Nephron (organoid): ENCODE measurements around the gene PPP2R2C.

Experiments
- H3K27ac Mint-ChIP-seq, 3 experiments: 2 replicates each; pipeline ENCODE4 v1.8.0; 2020; ENCODE audit warnings: mixed read lengths in 3 of 3, mild to moderate bottlenecking in 2 of 3, moderate library complexity in 1 of 3
- H3K27me3 Mint-ChIP-seq: 2 replicates; pipeline ENCODE4 v1.8.0; 2021; ENCODE audit warnings: low read depth, mild to moderate bottlenecking, moderate library complexity, mixed read lengths
- H3K36me3 Mint-ChIP-seq: 2 replicates; pipeline ENCODE4 v1.8.0; 2020; ENCODE audit warnings: low read depth, mixed read lengths
- H3K4me1 Mint-ChIP-seq: 2 replicates; pipeline ENCODE4 v1.8.0; 2020; ENCODE audit warnings: mixed read lengths
- H3K4me3 Mint-ChIP-seq, 3 experiments: 2 replicates each; pipeline ENCODE4 v1.8.0; 2020; ENCODE audit warnings: mild to moderate bottlenecking in 3 of 3, mixed read lengths in 3 of 3, moderate library complexity in 2 of 3
- H3K9me3 Mint-ChIP-seq: 2 replicates; pipeline ENCODE4 v1.8.0; 2020; ENCODE audit warnings: mixed read lengths
- CTCF ChIP-seq, 3 experiments: fragments of 200-600 bp; sonication (generic); IDR thresholded peaks; one replicate each; pipeline ENCODE4 v1.5.0; 2021; ENCODE audit warnings: antibody characterized with exemption in 3 of 3; ENCODE audit not compliant: unreplicated experiment in 3 of 3

Gene PPP2R2C

GRCh38 chr4:6357476-6357875, 114.9 kb downstream of the PPP2R2C start:
- Mint-ChIP-seq H3K36me3 (no peaks in the 10 kb centered on the region), H3K27ac (no peak overlapping the region), H3K9me3 (no peaks in the 10 kb centered on the region), H3K4me1 (no peaks in the 10 kb centered on the region), H3K4me3 (no peak overlapping the region), H3K27me3 (peaks cover 31% of the 10 kb centered on the region)
- TF ChIP-seq CTCF (IDR thresholded peaks at IDR 0.05; ENCODE audit: unreplicated experiment in 3 of 3), result no peak

GRCh38 chr4:6356076-6356560, 116.3 kb downstream of the PPP2R2C start:
- H3K4me1 Mint-ChIP-seq, result no peaks in the 10 kb centered on the region
- no peaks in the 10 kb centered on the region for H3K9me3 Mint-ChIP-seq
- no peak for TF ChIP-seq CTCF (IDR thresholded peaks at IDR 0.05; ENCODE audit: unreplicated experiment in 3 of 3)
- H3K27me3 Mint-ChIP-seq, result peaks cover 27% of the 10 kb centered on the region
- no peaks in the 10 kb centered on the region for H3K36me3 Mint-ChIP-seq
- H3K27ac Mint-ChIP-seq, result no peak overlapping the region
- H3K4me3 Mint-ChIP-seq, result no peak overlapping the region

GRCh38 chr4:6355052-6355451, 117.4 kb downstream of the PPP2R2C start:
- no peak overlapping the region for H3K27ac Mint-ChIP-seq
- H3K27me3 Mint-ChIP-seq, result peaks cover 21% of the 10 kb centered on the region
- H3K9me3 Mint-ChIP-seq, result no peaks in the 10 kb centered on the region
- H3K36me3 Mint-ChIP-seq, result no peaks in the 10 kb centered on the region
- TF ChIP-seq CTCF (IDR thresholded peaks at IDR 0.05; ENCODE audit: unreplicated experiment in 3 of 3), result no peak
- H3K4me1 Mint-ChIP-seq, result peaks cover 3% of the 10 kb centered on the region
- no peak overlapping the region for H3K4me3 Mint-ChIP-seq

- Mint-ChIP-seq H3K27me3 (peaks cover 25% of the 10 kb centered on the region), H3K27ac (no peak overlapping the region), H3K9me3 (no peaks in the 10 kb centered on the region), H3K4me1 (peaks cover 7% of the 10 kb centered on the region), H3K36me3 (no peaks in the 10 kb centered on the region), H3K4me3 (no peak overlapping the region)
- no peak for TF ChIP-seq CTCF (IDR thresholded peaks at IDR 0.05; ENCODE audit: unreplicated experiment in 3 of 3)
Measured at GRCh38 chr4:6354626-6355025, 117.8 kb downstream of the PPP2R2C start.

GRCh38 chr4:6354119-6354518, 118.3 kb downstream of the PPP2R2C start:
- Mint-ChIP-seq H3K27ac (no peak overlapping the region), H3K4me3 (no peak overlapping the region), H3K27me3 (peaks cover 26% of the 10 kb centered on the region), H3K9me3 (no peaks in the 10 kb centered on the region), H3K36me3 (no peaks in the 10 kb centered on the region), H3K4me1 (peaks cover 7% of the 10 kb centered on the region)
- TF ChIP-seq CTCF (IDR thresholded peaks at IDR 0.05; ENCODE audit: unreplicated experiment in 3 of 3), result no peak

GRCh38 chr4:6352031-6352692, 120.3 kb downstream of the PPP2R2C start:
- H3K4me3 Mint-ChIP-seq, result no peak overlapping the region
- TF ChIP-seq CTCF (IDR thresholded peaks at IDR 0.05; ENCODE audit: unreplicated experiment in 3 of 3), result no peak
- H3K36me3 Mint-ChIP-seq, result no peaks in the 10 kb centered on the region
- H3K4me1 Mint-ChIP-seq, result peaks cover 7% of the 10 kb centered on the region
- no peak overlapping the region for H3K27ac Mint-ChIP-seq
- H3K27me3 Mint-ChIP-seq, result peaks cover 30% of the 10 kb centered on the region
- no peaks in the 10 kb centered on the region for H3K9me3 Mint-ChIP-seq
